Myocyte (in vitro differentiated cells): ENCODE measurements around the gene ABLIM2. TPM values are rescaled to one million over a fixed set of nuclear protein-coding genes. Genes with fewer than 3 reads are reported as not detected.

Experiments
- DNase-seq: peaks from one replicate; pipeline ENCODE4 v3.0.0-alpha.2; 2012; ENCODE audit warnings: low read depth
- total RNA-seq: library from RNA; depleted of rRNA; stranded (reverse); fragments of >200 nt; gene quantifications from 2 replicates; pipeline ENCODE4 v1.2.3, GENCODE V29; 2014

ABLIM2 gene
- total RNA-seq, 1 donor from 2014 or later: 4.0 TPM

DNA sequence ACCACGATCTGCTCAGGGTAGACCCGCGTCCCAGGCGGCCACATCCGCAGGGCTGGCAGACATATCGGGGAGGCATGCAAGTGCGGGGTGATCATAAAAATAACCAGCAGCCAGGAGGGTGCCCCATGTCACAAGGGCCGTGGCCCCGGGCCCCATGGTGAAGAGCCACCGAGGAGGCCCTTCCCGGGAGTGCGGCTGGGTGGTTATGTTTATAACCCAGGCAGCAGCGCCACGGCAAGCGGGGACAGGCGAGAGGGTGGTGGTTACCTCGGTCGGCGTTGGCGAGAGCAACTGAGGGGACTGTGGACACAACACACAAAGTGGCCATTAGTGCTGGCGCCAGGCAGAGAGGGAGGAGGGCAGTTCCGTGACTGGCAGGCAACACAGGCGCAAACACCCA is 126.2 kb downstream of the ABLIM2 start:
- no peak for DNase-seq

DNA sequence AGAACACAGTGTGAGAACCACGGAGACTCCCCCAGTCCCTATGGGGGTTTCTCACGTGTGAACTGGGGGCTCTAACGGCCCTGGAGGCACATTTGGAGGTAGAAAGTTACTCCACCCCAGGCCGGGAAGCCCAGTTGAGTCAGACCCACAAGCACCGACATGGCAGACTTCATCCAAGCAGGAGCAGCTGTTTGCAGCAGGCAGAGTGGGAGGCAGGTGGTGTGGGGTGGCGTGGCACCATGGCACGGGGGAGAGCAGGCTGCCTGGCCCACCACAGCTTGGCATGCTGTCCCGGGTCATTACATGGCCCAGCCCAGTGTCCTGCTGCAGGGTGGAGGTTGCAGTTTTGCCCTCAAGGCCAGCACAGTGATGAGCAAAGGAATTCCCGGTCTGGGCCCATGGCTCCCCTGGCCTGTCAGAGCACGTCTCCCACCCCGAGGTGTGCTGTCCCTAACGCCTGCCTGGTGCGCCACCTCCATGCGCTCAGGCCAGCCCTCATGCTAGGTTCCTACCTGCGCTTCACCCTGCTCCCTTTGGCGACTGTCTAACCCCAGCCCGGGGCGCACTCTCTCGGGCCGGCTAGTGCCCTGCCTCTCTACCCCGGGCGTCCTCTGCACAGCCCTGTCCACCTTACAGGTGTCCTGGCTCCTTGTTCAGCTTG is 128.4 kb downstream of the ABLIM2 start:
- peak; percentile 95 for DNase-seq

DNA sequence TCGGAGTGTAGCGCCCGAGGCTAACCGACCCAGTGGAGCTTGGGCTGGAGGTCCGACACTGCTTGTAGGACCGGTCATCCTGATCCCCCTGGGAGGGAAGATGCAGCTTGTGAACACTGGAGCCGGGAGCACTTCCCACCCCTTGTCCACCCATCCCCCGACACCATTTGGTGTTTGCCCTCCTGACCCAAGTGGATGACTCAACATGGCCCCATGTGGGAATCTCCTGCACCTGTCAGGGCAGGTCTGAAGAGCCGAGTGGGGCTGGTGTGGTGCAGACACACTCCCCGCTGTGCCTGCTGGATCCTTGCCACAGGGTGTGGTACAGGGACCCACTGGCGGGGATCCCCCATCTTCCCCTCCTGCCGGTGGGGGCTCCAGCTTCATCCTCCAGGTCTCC is 128.9 kb downstream of the ABLIM2 start:
- peak; percentile 97 for DNase-seq

DNA sequence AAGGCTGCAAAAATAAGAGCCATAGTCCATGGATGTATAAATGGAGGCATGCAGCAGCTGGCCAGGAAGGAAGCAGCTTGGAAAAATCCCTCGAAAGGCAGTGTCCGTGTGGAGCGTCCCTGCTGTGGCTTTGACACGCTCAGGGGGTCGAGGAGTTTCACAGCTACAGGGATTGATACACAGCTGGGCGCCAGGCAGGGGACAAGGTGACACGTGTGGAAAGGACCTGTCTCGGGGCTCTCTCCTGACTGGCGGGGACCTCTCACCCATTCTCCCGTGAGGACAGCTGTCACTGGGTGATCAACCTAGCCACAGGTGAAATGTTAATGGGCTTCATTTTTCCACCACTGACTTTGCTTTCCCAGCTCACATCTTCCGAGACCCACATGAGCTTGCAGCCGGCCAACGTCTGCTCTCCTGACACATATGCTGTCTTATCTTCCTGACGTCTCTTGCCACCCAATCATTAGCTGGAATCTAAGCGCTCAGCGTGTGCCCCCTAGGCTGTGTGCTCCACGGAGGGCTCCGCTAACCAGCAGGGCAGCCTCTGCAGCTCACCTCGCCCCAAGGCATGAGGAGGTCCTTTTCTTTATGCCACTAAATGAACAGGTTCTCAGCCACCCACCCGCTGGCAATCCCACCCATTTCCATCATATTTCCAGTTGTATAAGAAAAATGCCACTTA is 129.6 kb downstream of the ABLIM2 start:
- no peak for DNase-seq

DNA sequence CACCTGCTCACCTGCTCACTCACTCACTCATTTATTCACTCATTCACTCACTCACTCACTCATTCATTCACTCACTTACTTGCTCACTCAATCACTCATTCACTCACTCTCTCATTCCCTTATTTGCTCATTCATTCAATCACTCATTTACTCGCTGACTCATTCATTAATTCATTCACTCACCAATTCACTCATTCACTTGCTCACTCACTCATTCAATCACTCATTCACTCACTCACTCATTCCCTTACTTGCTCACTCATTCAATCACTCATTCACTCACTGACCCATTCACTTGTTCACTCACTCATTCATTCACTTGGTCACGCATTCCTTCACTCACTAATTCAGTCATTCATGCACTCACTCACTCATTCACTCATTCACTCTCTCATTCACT is 130.2 kb downstream of the ABLIM2 start:
- DNase-seq: no peak

DNA sequence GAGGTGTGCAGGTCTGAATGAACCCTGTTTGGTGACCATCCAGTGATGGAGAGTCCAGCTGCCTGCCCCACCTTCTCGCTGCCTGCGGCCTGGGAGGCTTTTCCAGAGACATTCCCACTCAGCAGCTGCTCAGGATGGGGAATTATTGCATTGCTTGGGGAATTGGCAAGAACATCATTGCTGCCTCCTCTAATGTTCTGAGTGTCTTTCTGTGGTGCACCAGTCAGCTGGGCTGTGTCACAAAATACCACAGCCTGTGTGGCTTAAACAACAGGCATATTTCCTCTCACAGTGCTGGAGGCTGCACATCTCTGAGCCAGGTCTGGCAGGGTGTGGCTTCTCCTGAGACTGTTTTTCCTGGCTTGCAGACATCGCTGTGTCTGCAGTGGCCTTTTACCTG is 132.2 kb downstream of the ABLIM2 start:
- DNase-seq: peak; percentile 95

DNA sequence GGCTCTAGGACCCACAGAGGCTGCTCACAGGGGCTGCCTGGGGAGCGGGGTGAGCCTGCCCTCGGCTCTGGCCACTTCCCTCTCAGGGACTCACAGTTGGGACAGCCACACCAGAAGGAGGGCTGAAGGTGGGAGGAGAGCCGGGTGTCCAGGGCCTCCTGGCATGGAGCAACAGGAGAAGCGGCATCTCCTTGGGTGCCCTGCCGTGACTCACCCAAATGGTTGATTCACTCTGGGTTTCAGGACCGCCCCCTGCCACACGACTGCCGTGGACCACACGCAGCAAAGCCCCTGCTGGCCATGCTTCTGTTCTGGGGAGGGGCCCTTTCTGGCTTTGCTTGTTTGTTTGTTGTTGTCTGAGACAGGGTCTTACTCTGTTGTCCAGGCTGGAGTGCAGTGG is 132.9 kb downstream of the ABLIM2 start:
- DNase-seq: no peak

DNA sequence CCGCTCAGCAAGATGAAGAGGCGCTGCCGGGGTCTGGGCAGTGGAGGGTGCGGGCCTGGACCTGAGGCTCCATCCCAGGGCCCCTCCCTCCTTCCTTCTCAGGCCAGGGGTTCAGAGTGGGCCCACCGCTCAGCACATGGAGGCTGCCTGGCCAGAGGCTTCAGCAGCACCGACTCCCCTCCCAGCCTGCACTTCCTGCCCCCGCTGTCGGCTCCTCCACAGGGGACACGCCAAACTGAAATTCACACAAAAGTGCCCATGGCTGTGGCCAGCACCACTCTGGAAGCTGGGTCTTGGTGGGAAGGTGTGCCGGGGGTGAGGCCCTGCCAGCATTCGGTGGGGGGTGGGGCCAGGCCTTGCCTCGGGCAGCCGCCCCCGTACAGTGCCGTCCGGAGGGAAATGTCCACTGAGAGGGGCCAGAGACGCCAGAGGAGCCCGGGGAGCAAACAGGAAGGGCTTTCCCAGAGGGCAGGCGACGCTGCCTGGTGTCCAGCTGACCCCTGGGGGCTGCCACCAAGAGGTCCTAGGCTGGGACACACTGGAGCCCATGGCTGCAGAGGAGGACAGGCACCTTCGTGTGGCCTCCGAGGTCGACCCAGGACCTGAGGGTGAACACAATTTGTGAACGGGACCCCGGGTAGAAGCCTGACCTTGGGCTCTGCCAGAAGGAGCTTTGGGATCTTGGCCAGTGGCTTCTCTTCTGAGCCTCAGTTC is 134.4 kb downstream of the ABLIM2 start:
- no peak for DNase-seq

DNA sequence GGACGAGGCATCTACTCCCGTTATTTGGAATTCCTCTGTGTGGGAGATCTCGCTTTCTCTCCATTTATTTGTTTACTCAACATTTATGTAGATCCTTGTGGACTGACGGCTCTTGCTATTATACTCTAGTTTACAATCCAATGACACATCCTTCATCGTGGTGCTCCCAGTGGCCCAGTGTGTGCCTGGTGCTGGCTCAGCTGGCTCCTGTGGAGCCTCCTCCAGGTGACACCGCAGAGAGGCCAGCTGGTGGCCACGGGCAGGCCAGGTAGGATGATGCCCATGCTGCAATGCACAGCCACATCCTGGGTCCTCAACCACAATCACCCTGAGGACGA is 134.9 kb downstream of the ABLIM2 start:
- DNase-seq: no peak

DNA sequence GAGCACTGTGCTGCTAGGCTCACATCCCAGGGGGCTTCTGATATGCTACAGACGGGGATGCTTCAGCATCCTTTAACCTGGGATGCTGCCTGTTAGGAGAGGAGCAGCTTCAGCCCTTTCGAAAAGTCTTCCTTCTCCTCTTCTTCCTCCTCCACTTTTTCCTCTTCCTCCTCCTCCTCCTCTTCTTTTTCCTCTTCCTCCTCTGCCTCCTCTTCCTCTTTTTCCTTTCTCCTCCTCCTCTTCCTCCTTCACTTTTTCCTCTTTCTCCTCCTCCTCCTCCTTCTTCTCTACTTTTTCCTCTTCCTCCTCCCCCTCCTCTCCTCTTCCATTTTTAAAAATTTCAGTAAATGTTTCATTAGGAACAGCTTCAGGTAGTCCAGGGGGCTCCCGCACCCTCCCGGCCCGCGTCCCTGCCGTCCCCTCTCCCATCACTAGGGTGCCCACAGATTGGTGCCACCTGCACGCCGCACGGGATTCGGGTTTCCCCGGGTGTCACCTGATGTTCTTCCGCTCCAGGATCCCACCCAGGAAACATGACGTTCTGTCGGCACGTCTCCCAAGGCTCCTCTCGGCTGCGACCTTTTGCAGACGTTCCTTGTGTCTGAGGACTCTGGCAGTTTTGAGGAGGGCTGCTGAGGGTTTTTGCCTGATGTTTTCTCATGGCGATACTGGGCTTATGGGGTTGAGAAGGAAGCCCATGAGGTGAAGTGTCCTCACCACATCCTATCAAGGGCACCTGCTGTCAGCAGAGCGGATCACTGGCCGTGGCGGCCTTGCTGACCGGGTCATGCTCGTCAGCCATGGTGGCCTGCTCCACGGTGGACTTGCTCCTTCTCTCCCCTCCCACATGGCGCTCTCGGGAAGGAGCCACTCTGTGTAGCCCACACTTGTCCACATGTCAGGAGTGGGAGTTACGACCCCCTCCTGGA is 135.6 kb downstream of the ABLIM2 start:
- no peak for DNase-seq

DNA sequence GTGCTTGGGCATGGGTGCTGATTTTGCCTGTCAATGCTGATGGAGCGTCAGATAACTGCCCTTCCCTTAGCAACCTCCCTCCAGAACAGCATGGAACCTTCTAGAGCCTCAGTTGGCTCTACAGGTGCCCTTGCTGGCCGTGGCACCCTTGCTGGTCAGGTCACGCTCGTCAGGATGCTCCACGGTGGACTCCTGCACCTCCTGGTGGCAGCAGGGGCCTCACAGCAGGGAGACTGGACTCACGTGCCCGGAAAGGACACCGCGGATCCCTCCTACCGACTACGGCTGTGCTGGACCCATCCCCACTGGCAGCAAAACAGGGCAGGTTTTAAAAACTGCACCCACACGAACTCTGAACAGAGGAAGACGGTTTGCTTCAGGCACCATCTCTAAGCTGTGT is 136.8 kb downstream of the ABLIM2 start:
- no peak for DNase-seq

DNA sequence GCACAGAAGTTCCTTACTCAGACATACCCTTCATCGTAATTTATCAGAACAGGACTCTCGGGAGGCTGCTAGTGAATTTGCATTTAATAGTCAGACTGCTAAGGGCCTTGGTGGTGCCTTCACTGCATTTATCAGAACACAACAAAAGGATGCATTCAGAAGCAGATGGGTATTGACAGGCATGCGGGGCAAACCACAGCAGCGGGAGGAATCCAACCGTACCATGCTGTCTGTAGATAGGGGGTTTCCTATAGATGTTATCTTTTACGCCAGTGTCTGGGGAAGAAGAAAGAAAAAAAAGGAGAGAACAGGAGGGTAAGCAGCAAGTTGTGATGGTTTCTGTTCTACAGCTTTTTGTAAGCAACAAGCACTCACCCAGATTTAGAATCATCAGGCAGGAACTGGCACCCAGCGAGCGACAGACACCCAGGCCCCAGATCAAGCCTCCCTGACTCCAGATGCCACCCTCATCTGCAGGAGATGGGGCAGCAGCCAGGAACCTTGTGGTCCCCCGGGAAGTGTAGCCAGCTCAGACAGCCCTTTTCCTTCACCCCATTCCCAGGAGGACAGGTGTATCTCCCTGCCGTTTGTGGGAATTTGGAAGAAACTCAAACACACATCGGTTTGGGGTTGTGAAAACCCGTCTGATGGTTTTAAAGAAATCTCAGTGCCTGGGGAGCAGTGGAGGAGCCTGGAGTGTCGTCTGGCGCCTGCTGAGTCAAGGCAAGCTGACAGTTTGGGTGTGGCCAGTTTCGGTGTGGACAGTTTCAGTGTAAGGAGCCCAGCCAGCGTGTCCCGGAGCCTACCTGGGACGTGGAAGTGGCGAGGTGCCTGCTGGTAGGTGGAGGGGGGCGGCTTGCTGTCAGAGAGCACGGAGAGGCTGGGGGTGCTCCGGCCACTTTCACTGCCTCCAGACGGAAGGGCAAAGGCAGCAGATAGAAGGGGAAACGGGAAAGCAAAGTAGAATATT is 138.9 kb downstream of the ABLIM2 start:
- no peak for DNase-seq

DNA sequence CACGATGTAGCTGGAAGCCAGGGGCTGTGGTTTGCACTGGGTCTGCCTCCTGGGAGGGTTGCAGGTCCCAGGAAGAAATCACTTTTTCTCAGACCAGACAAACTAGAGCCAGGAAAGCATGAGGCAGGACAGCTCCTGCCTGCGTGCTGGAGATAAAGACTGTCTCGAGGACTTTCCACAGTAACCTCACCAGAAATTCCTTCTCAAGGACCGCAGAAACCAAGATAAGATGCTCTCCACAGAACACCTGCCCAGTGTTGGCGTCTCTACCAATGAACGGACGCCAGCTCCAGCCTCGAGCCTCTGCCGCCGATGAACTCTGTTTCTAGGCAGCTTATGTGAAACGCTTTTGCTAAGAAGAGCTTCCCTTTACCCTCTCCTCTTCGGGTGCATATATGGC is 142.1 kb downstream of the ABLIM2 start:
- no peak for DNase-seq

DNA sequence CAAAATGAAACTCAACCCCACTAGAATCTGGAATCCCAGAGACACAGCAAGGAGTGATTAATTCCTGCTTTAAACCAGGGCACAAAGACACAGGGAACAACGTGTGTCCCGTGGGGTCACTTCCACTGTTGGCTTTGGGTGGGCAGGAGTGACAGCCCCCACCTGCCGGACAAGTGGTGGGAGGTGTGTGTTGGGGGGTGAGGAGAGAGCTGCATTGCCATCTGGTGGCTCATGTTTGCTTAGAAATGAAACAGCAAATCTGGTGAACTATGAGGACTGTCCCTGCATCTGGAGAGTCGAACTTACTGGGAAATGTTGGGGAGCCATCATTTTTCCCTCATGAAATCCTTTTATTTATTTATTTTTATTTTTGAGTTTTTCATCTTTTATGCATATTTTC is 143.1 kb downstream of the ABLIM2 start:
- no peak for DNase-seq

DNA sequence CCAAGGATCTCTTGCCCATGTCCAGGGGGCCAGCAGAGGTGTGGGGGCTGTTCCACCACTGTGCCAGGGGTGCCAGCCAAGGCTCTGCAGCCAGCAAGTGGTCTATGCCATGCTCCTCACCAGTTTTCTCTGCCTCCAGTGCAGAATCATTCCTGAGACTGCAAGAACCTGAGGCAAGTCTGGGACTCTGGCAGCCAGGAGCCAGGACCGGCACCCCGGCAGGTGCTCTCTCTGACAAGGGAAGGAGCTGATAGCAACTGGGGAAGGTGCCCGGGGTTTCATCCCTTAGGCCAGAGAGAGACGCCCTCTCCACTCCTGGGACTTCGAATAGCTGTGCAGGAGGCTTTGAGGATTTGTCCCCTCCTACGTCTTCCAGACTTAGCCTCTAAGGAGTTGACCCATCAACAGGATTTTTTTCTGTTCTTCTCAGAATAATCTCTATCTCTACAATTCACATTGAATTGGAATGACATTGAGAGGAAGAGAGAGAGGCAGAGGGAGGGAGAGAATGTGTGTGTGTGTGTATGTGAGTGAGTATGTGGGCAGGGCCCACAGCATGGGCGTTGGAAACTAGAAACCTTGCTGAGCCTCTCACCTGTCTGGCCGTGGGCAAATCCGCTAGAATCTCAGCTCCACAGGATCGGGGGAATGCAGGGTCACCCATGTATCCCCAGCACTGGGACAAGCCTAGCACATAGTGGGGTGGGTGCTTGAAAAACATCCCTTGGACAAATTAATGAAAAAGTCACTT is 144.5 kb downstream of the ABLIM2 start:
- DNase-seq: no peak

DNA sequence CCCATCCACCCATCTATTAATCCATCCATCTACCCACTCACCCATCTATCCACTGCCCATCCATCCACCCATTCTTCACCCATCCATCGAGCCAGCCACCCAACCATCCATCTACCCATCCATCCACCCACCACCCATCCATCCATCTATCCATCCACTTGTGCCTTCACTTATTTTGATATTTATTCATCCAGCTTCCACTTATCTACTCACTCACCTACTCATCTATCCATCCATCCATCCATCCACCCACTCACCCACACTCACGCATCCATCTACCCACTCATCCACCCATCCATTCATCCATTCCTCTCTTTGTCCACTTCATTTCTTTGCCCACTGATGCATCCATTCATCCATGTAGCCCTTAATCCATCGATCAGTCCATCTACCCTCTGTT is 146.1 kb downstream of the ABLIM2 start:
- DNase-seq: no peak

DNA sequence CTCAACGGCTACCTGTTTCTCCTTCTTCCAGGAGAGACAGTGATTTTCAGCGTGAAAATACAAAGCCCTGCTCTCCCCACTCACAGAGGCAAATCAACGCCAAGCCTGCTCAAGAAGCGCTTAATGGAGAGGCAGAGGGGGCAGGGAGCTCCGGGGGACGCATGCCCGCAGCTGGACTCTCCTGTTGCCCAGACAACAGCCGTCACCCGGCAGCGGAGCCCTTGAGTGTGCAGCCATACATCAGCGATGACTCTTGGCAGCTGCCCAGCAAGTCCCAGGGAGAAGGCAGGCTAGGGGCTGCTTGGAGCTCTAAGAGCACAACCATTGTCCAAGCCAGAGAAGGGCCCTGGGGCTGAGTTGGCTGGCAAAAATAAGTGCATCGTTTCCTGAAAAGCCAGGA is 148.0 kb downstream of the ABLIM2 start:
- no peak for DNase-seq

DNA sequence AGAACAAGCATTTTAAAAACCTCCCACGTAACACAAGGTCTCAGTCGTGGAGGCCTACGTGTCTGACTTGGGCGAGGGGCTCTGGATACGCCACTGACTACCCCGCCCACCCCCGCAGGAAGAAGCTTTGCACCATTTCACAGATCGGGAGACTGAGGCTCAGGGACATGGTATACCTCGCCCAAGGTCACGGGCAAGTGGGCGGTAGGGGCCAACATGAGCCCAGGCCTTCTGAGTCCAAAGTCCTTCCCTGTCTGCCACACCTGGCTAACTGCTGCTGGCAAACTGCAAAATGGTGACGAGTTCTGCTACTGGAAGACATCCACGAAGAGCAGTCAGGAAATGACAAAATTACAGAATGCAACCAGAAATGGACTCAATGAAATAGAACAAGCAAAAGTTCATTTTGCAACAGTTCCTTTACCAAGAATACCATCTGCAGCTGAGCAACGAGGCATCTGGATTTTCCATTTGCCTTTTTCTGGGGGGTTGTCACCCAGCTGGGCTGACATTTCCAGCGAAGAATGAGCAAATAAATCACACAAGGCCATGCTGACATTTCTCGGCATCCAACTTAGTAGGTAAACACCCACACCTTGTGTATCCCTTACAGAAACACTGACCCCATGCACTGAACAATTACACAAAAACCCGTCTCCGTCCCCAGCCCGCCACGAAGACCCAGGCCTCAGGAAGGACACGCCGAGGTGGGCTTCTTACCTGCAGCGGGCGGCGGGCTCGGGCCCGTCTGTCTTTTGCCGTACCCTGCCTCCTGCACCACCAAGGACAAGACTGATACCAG is 148.7 kb downstream of the ABLIM2 start:
- DNase-seq: no peak

DNA sequence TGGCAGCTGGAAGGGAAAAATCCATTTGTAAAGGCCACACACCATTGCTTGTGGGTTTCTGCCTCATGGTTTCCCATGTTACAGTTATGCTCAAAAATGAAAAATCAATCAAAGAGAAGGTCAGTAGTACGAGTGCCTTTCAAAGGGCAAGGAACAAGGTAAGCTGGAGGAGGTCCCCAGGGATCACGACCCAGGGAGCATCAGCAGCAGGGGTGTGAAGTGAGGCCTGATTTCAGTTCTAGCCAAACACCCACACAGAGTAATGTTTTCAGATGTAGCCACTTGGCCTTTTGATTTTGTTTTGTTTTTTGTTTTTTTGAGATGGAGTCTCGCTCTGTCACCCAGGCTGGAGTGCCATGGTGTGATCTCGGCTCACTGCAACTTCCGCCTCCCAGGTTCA is 149.5 kb downstream of the ABLIM2 start:
- no peak for DNase-seq
